GM12872 (cell line): ENCODE results near the gene ANKRD2.

Source experiments
- CTCF ChIP-seq: IDR thresholded peaks from 3 replicates; pipeline ENCODE4 v1.5.1; 2011; ENCODE audit warnings: low read depth, mild to moderate bottlenecking, low read length, moderate library complexity; ENCODE audit not compliant: insufficient read depth

ANKRD2 gene

GRCh38 chr10:97584798-97585438 lies 12.3 kb downstream of the ANKRD2 start:
- no peak for TF ChIP-seq CTCF

GRCh38 chr10:97585439-97585811 lies 12.8 kb downstream of the ANKRD2 start:
- no peak for TF ChIP-seq CTCF

- TF ChIP-seq CTCF, result no peak
Observed at GRCh38 chr10:97587183-97587582, 14.6 kb downstream of the ANKRD2 start.

GRCh38 chr10:97589479-97589878 lies 16.9 kb downstream of the ANKRD2 start, which contains the start of gene C10orf62:
Gene C10orf62, plus strand, starts transcription at chr10:97589721. Its CDS starts 177 bp downstream, at chr10:97589898.
- no peak for TF ChIP-seq CTCF

- TF ChIP-seq CTCF, result no peak
Observed at GRCh38 chr10:97590082-97590747, 17.6 kb downstream of the ANKRD2 start.

- TF ChIP-seq CTCF, result no peak
Observed at GRCh38 chr10:97590748-97591495, 18.3 kb downstream of the ANKRD2 start.

GRCh38 chr10:97593421-97593820 lies 20.8 kb downstream of the ANKRD2 start:
- TF ChIP-seq CTCF, result no peak
